ENCODE measurements around the gene SIPA1L3.

DNA sequence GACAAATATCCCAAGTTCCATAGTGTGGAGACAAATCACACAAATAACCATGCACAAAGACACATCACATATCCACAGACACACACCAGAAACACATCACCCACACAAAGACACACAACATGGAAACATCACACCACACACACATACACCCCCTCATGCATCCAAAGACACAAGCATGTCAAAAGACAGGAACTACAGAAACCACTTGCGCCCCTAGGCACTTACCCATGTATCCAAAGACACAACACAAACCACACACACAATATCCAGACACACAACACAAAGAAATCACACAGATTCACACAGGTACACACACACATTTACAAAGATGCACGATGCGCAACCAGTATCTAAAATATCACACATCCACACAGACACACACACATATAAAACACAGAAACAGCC lies 316.1 kb downstream of the SIPA1L3 start:
- TF ChIP-seq RAD21 (IDR thresholded peaks at IDR 0.05; ENCODE audit: low read depth), result no peak
- no peak for TF ChIP-seq NFIC (IDR thresholded peaks at IDR 0.05)
- TF ChIP-seq ZBTB7A (IDR thresholded peaks at IDR 0.05; ENCODE audit: low read depth), result no peak
- TF ChIP-seq EP300 (IDR thresholded peaks at IDR 0.05; ENCODE audit: borderline replicate concordance), result no peak
- TF ChIP-seq CREB1 (IDR thresholded peaks at IDR 0.05; ENCODE audit: low read depth), result no peak
- TF ChIP-seq EGR1 (IDR thresholded peaks at IDR 0.05), result no peak
- TF ChIP-seq TCF12 (IDR thresholded peaks at IDR 0.05; ENCODE audit: low read depth), result no peak
- no peak for TF ChIP-seq TAF1 (IDR thresholded peaks at IDR 0.05; ENCODE audit: low read depth)
- TF ChIP-seq, protein P1, sequence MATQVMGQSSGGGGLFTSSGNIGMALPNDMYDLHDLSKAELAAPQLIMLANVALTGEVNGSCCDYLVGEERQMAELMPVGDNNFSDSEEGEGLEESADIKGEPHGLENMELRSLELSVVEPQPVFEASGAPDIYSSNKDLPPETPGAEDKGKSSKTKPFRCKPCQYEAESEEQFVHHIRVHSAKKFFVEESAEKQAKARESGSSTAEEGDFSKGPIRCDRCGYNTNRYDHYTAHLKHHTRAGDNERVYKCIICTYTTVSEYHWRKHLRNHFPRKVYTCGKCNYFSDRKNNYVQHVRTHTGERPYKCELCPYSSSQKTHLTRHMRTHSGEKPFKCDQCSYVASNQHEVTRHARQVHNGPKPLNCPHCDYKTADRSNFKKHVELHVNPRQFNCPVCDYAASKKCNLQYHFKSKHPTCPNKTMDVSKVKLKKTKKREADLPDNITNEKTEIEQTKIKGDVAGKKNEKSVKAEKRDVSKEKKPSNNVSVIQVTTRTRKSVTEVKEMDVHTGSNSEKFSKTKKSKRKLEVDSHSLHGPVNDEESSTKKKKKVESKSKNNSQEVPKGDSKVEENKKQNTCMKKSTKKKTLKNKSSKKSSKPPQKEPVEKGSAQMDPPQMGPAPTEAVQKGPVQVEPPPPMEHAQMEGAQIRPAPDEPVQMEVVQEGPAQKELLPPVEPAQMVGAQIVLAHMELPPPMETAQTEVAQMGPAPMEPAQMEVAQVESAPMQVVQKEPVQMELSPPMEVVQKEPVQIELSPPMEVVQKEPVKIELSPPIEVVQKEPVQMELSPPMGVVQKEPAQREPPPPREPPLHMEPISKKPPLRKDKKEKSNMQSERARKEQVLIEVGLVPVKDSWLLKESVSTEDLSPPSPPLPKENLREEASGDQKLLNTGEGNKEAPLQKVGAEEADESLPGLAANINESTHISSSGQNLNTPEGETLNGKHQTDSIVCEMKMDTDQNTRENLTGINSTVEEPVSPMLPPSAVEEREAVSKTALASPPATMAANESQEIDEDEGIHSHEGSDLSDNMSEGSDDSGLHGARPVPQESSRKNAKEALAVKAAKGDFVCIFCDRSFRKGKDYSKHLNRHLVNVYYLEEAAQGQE (IDR thresholded peaks at IDR 0.05; ENCODE audit: low read depth), result no peak
- no peak for TF ChIP-seq TEAD4 (IDR thresholded peaks at IDR 0.05)
- no peak for TF ChIP-seq YY1 (IDR thresholded peaks at IDR 0.05; ENCODE audit: low read depth)
- TF ChIP-seq MAX (IDR thresholded peaks at IDR 0.05), result no peak
- no peak for TF ChIP-seq CEBPB (IDR thresholded peaks at IDR 0.05)

All from Ishikawa (cell line).